ENCODE results near the gene PLEKHG5. TPM values are rescaled to one million over a fixed set of nuclear protein-coding genes. Genes with fewer than 3 reads are reported as not detected.

Gene PLEKHG5
- total and polyA plus RNA-seq, 2 experiments from 2014 or later = 9.6 to 34.8 TPM

DNA sequence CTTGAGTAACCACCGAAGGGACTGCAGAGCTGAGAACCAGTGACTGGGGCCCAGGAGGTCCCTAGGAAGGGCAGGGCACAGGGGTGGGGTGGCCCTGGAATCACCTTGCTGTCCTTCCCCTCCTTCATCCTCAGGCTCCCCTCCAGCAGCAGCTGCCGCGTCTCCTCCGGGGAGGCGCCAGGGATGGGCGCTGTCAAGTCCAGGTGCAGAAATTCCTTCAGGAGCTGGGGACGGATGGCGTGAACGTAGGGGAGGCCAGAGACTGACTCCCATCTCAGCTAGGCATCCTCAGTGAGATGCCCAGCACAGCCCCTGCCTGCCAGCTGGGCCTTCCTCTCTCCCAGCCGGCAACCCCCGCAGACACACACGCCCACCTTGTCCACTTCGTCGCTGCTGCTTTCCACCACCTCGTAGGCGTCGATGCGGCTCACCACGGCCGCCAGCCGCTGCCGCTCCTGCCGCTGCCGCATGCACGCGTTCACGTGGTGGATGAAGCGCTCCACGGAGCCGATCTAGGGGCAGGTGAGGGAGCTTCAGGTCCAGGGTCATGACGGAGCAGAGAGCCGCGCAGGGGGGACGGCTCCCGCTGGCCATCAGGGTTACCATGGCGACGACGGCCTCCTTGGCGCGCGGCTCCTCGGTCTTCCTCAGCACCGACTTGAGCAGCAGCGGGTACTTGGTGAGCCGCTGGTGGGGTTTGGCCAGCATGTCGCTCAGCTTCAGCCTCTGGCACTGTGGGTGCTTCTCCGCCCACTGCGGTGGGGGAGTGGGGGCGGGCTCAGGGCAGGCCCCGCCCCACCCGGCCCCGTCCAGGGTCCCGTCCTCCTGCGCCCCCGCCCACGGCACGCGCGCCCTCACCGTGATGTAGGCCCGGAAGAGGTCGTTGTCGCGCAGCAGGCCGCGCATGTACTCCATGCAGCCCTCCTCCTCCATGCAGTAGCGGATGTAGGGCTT is 21.1 kb downstream of the PLEKHG5 start:
- peaks cover 9% of the 10 kb centered on the region for H3K27me3 ChIP-seq
- H3K4me3 ChIP-seq = no peak overlapping the region
- H3K27ac ChIP-seq = no peak overlapping the region
- DNase-seq (ENCODE audit: low read depth in 1 of 2, low spot score in 1 of 2) = no peak
- no peaks in the 10 kb centered on the region for H3K4me1 ChIP-seq (ENCODE audit: low read depth)
- peaks cover 7% of the 10 kb centered on the region for H3K36me3 ChIP-seq
- TF ChIP-seq CTCF (IDR thresholded peaks at IDR 0.05; ENCODE audit: low read depth, low read length) = no peak
- no peaks in the 10 kb centered on the region for H3K9me3 ChIP-seq (ENCODE audit: low read depth)

- no peaks in the 10 kb centered on the region for H3K4me1 ChIP-seq (ENCODE audit: low read depth)
- TF ChIP-seq CTCF (IDR thresholded peaks at IDR 0.05; ENCODE audit: low read depth, low read length) = no peak
- H3K36me3 ChIP-seq = peaks cover 7% of the 10 kb centered on the region
- no peak for DNase-seq (ENCODE audit: low read depth in 1 of 2, low spot score in 1 of 2)
- H3K27ac ChIP-seq = no peak overlapping the region
- no peak overlapping the region for H3K4me3 ChIP-seq
- H3K9me3 ChIP-seq (ENCODE audit: low read depth) = no peaks in the 10 kb centered on the region
- peaks cover 9% of the 10 kb centered on the region for H3K27me3 ChIP-seq
Measured at GRCh38 chr1:6468729-6469461, 22.6 kb downstream of the PLEKHG5 start.

DNA sequence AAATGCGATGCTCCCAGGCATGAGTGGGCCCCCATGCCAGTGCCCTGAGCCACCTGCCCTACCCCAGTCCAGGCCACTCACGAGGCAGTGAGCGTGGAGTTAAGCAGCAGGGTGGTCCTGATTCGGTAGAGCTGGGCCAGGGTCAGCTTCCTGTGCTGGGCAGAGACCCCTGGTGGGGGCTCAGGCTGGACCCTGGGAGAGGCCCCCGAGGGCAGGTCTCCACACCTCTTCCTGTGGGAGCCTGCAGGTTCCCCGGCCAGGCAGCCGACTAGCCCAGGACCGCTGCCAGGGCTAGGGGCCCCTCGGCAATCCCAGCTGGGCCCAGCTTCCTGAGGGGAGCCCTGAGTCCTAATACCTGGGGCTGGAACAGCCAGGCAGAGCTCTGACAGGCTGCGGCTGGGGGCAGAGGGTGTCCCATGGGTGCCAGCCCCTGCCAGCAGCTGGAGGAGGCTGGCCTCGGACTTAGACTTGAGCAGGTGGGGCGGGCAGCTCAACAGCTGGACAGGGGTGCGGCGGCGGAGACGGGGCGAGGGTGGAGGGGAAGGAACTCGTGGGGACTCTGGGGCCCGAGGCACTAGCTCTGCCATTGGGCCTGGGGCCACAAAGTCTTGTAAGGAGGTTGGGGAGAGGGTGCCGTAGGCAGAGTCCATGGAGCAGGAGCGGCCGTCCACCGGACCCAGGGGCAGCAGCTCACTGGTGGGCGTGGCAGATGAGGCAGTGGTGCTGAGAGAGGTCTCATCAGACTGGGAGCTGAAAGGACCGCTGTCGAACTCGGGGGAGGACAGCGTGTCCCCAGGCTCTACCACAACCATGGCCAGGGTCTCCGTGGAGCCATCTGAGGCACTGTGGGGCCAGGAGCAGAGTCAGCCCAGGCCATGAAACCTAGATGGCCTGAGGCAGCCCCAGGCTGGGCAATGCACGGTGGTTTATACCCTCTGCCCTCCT is 23.5 kb downstream of the PLEKHG5 start:
- no peaks in the 10 kb centered on the region for H3K9me3 ChIP-seq (ENCODE audit: low read depth)

GRCh38 chr1:6467224-6467623 is 24.2 kb downstream of the PLEKHG5 start:
- TF ChIP-seq CTCF (IDR thresholded peaks at IDR 0.05; ENCODE audit: low read depth, low read length) = no peak
- H3K36me3 ChIP-seq = peaks cover 7% of the 10 kb centered on the region
- H3K9me3 ChIP-seq (ENCODE audit: low read depth) = no peaks in the 10 kb centered on the region
- no peak overlapping the region for H3K27ac ChIP-seq
- H3K4me3 ChIP-seq = no peak overlapping the region
- DNase-seq (ENCODE audit: low read depth in 1 of 2, low spot score in 1 of 2) = no peak
- no peaks in the 10 kb centered on the region for H3K4me1 ChIP-seq (ENCODE audit: low read depth)
- peaks cover 9% of the 10 kb centered on the region for H3K27me3 ChIP-seq

More for the DNA sequence above, 23.5 kb downstream of the PLEKHG5 start:
- no peak overlapping the region for H3K27ac ChIP-seq
- H3K27me3 ChIP-seq = peaks cover 9% of the 10 kb centered on the region
- H3K36me3 ChIP-seq = peaks cover 7% of the 10 kb centered on the region
- H3K4me3 ChIP-seq = no peak overlapping the region
- no peaks in the 10 kb centered on the region for H3K4me1 ChIP-seq (ENCODE audit: low read depth)
- TF ChIP-seq CTCF (IDR thresholded peaks at IDR 0.05; ENCODE audit: low read depth, low read length) = no peak
- no peak for DNase-seq (ENCODE audit: low read depth in 1 of 2, low spot score in 1 of 2)

- Histone ChIP-seq H3K9me3 (ENCODE audit: low read depth) (no peaks in the 10 kb centered on the region), H3K36me3 (peaks cover 7% of the 10 kb centered on the region), H3K4me1 (ENCODE audit: low read depth) (no peaks in the 10 kb centered on the region), H3K4me3 (no peak overlapping the region), H3K27me3 (peaks cover 9% of the 10 kb centered on the region), H3K27ac (no peak overlapping the region)
- TF ChIP-seq CTCF (IDR thresholded peaks at IDR 0.05; ENCODE audit: low read depth, low read length) = no peak
- no peak for DNase-seq (ENCODE audit: low read depth in 1 of 2, low spot score in 1 of 2)
Measured at GRCh38 chr1:6466751-6467150, 24.7 kb downstream of the PLEKHG5 start.

Measured in cardiac muscle cell (in vitro differentiated cells and primary cell).